NCI-H446 treated with DMSO at 0.1 percent for 48 hours (cell line): Measurements from ENCODE around the gene NCOA3.
"Not testable (repeated sequence)": the region's sequence is repeated elsewhere in the genome, so short reads cannot be mapped to it uniquely, and the experiment has no call there.

Experiments
- DNase-seq: peaks from one replicate; lab custom pipeline; 2025; lab: John Stamatoyannopoulos, UW

NCOA3 gene

DNA sequence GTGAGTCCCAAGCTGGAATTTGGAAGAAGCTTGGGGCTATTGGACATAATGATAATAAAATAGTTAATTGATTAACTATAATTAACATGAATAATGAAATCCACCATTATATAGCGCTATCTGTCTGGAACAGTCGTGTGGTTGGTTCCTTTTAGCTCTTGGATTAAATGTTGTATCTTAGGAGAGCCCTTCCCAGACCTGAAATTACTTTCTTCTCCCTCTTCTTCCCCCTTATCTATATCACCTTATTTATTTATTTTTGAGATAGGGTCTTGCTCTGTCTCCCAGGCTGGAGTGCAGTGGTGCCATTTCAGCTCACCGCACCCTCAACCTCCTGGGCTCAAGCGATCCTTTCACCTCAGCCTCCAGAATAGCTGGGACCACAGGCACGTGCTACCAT, 64.6 kb downstream of the NCOA3 start:
- DNase-seq = no peak

DNA sequence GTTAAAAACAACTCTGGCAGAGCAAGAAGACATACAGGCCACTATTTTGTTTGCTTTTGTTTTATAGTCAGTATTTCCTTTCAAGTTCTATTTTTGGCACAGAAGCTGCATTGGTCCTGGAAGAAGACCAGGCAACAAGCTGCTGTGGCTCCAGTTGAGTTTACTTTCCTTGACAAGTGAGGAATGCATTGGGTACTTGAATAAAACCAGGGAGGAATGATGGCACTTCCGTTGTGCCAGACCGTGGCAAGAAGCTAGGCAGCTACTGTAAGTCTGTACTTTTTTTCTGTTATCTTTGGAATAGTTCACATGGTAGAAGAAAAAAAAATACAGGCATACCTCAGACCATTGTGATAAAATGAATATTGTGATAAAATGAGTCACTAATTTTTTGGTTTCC, 66.3 kb downstream of the NCOA3 start:
- DNase-seq = no peak

DNA sequence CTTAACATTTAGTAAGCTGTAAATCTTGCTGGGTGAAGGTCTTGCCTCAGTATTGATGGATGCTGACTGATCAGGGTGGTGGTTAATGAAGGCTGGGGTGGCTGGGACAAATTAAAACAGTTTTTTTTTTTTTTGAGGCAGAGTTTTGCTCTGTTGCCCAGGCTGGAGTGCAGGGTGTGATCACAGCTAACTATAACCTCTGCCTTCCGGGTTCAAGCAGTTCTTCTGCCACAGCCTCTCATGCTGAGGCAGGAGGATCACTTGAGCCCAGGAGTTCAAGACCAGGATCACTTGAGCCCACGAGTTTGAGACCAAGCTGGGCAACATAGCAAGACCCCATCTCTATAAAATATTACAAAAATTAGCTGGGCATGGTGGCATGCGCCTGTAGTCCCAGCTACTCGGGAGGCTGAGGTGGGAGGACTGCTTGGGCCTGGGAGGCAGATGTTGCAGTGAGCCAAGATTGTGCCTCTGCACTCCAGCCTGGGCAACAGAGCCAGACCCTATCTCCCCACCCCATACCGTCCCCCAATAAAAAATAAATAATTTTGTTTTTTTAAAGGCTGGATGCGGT, 67.2 kb downstream of the NCOA3 start:
- DNase-seq = no peak

- no peak for DNase-seq
Measured at GRCh38 chr20:47571426-47571825, 69.7 kb downstream of the NCOA3 start.

DNA sequence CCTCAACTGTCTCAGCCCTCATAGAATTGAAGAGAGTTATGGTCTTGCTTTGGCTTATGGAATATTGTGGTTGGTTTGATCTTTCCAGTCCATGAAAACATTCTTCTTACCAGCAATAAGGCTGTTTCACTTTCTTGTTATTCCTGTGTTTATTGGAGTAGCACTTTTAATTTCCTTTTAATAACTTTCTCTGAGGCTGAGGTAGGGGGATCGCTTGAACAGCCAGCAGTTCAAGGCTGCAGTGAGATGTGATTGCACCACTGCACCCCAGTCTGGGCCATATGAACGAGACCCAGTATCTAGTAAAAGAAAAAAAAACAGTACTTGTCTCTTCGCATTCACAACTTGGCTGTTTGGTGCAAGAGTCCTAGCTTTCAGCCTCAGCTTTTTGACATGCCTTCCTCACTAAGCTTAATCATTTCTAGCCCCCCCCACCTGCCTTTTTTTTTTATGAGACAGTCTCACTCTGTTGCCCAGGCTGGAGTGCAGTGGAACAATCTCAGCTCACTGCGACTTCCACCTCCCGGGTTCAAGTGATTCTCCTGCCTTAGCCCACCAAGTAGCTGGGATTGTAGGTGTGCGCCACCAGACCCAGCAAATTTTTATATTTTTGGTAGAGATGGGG, 70.5 kb downstream of the NCOA3 start:
- DNase-seq = no peak

DNA sequence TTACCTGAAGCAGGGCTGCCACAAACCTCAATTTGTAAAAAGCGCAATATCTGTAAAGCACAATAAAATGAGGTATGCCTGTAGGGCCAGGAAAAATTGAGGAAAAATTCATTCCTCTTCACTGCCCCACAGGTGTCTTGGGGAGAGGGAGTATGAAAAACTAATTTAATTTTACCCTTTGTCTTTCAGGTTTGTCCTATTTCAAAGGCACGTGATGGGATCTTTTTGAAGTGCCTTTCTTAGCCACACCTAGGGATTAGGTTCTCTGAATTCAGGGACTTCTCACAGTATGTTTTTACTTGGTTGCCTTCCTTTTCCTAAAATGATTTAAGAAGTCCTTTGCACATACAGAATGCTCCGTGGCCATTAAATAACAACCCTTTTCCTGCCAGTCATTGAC, 71.9 kb downstream of the NCOA3 start:
- DNase-seq = no peak

GRCh38 chr20:47574616-47575364, 73.1 kb downstream of the NCOA3 start:
- no peak for DNase-seq

GRCh38 chr20:47576516-47577033, 74.9 kb downstream of the NCOA3 start:
- no peak for DNase-seq

GRCh38 chr20:47577314-47577713, 75.6 kb downstream of the NCOA3 start:
- no peak for DNase-seq

- DNase-seq = no peak
Measured at GRCh38 chr20:47578543-47578942, 76.9 kb downstream of the NCOA3 start.

DNA sequence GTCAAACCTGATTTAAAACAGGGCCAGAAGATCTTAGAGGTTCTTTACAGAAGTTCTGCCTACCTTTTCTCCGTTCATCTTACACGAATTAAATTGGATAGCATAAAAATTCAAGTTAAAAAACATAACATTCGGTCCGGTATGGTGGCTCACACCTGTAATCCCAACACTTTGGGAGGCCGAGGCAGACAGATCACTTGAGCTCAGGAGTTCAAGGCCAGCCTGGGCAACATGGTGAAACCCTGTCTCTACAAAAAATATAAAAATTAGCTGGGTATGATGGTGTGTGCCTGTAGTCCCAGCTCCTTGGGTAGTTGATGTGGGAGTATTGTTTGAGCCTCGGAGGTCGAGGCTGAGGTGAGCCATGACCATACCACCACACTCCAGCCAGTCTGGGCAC, 79.0 kb downstream of the NCOA3 start:
- DNase-seq = not testable (repeated sequence)

DNA sequence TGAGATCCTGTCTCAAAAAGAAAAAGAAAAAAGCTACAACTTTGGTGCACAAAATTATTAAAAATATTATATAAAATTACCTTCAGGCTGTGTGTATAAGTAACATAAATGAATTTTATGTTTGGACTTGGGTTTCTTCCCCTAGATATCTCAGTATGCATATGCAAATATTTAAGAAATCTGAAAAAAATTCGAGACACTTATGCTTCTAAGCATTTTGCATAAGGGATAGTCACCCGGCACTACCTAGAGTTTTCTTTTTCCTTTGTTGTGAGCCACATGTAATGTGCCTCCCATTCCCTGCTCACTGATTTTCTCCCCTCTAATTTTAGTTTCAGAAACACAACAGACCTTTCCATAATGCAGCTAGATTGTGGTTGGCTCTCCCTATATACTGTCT, 79.4 kb downstream of the NCOA3 start:
- DNase-seq = no peak

DNA sequence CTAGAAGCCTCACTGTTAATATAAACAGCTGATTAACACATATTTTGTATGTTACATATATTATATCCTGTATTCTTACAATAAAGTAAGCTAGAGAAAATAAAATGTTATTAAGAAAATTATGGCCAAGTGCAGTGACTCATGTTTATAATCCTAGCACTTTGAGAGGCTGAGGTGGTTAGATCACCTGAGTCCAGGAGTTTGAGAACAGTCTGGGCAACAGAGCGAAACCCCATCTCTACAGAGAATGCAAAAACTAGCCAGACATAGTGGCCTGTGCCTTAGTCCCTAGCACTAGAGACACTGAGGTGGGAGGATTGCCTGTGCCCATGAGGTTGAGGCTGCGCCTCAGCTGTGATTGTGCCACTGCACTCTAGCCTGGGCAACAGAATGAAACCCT, 81.9 kb downstream of the NCOA3 start:
- no peak for DNase-seq

GRCh38 chr20:47585087-47585747, 83.5 kb downstream of the NCOA3 start:
- no peak for DNase-seq

GRCh38 chr20:47586649-47587294, 85.1 kb downstream of the NCOA3 start:
- no peak for DNase-seq

DNA sequence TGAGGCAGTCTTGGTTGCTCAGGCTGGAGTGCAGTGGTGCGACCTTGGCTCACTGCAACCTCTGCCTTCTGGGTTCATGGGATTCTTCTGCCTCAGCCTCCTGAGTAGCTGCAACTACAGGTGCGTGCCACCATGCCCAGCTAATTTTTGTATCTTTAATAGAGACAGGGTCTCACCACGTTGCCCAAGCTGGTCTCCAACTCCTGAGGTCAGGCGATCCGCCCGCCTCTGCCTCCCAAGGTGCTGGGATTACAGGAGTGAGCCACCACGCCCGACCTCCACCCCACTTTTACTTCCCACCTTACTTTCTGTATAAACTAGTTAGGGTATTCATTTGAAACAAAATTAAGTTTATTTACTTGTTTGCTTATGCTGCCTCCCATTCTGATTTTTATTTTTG, 86.5 kb downstream of the NCOA3 start:
- DNase-seq = no peak

GRCh38 chr20:47591231-47591630, 89.5 kb downstream of the NCOA3 start:
- no peak for DNase-seq

GRCh38 chr20:47594157-47594556, 92.5 kb downstream of the NCOA3 start:
- no peak for DNase-seq

- DNase-seq = not testable (repeated sequence)
Measured at GRCh38 chr20:47595138-47595537, 93.5 kb downstream of the NCOA3 start.

- no peak for DNase-seq
Measured at GRCh38 chr20:47596003-47596571, 94.4 kb downstream of the NCOA3 start.

DNA sequence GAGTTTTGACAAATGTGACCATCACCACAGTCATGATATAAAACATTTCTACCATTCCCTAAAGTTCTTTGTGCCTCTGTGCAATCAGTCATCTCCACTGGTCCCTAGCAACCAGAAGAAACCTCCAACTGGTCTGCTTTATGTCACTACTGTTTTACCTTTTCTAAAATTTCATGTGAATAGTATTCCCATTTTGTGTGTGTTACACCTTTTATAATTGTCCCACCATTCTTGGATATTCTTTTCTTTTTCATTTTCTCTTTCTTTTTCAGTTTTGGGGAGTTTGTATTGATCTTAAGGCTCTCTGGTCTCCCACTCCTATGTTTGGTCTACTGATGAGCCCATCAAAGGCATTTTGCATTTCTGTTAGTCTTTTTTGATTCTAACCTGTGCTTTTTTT, 95.4 kb downstream of the NCOA3 start:
- DNase-seq = no peak
